HS-5 (cell line): Measurements from ENCODE around the gene AOPEP.
A peak's percentile ranks its signal among the peaks of the same experiment; 100 is the strongest.

Source experiments
- DNase-seq: peaks from one replicate; pipeline ENCODE4 v3.0.0-alpha.2; 2012; ENCODE audit warnings: low read depth

AOPEP gene

GRCh38 chr9:94726495-94727191, at the start of gene AOPEP:
Gene AOPEP, plus strand, starts transcription at chr9:94726699. Its CDS starts 33,085 bp downstream, at chr9:94759784.
- peak; percentile 74 for DNase-seq

GRCh38 chr9:94677929-94678328, 48.6 kb upstream of the AOPEP start:
- DNase-seq, result no peak

GRCh38 chr9:94679587-94679986, 46.9 kb upstream of the AOPEP start:
- DNase-seq, result no peak

GRCh38 chr9:94680020-94680419, 46.5 kb upstream of the AOPEP start:
- DNase-seq, result no peak

GRCh38 chr9:94680621-94681020, 45.9 kb upstream of the AOPEP start:
- no peak for DNase-seq

- DNase-seq, result peak; percentile 30
Measured at GRCh38 chr9:94681508-94681907, 45.0 kb upstream of the AOPEP start.

GRCh38 chr9:94685359-94685758, 41.1 kb upstream of the AOPEP start:
- no peak for DNase-seq

- DNase-seq, result no peak
Measured at GRCh38 chr9:94687451-94687850, 39.0 kb upstream of the AOPEP start.

GRCh38 chr9:94690344-94690743, 36.2 kb upstream of the AOPEP start:
- no peak for DNase-seq

- DNase-seq, result no peak
Measured at GRCh38 chr9:94692601-94693000, 33.9 kb upstream of the AOPEP start.

GRCh38 chr9:94693485-94694204, 32.9 kb upstream of the AOPEP start:
- DNase-seq, result no peak

- DNase-seq, result no peak
Measured at GRCh38 chr9:94696545-94696944, 30.0 kb upstream of the AOPEP start.

- DNase-seq, result no peak
Measured at GRCh38 chr9:94697972-94698581, 28.4 kb upstream of the AOPEP start.

- no peak for DNase-seq
Measured at GRCh38 chr9:94699715-94700373, 26.7 kb upstream of the AOPEP start.

- DNase-seq, result no peak
Measured at GRCh38 chr9:94700445-94700844, 26.1 kb upstream of the AOPEP start.

- DNase-seq, result no peak
Measured at GRCh38 chr9:94703488-94704140, 22.9 kb upstream of the AOPEP start.

- DNase-seq, result no peak
Measured at GRCh38 chr9:94705162-94705702, 21.3 kb upstream of the AOPEP start.

- DNase-seq, result no peak
Measured at GRCh38 chr9:94706922-94707321, 19.6 kb upstream of the AOPEP start.

GRCh38 chr9:94713436-94714215, 12.9 kb upstream of the AOPEP start:
- DNase-seq, result no peak

GRCh38 chr9:94714494-94714893, 12.0 kb upstream of the AOPEP start:
- DNase-seq, result no peak

GRCh38 chr9:94717761-94718160, 8.7 kb upstream of the AOPEP start:
- DNase-seq, result no peak
